ENCODE data around the gene AJAP1. TPM values are rescaled to one million over a fixed set of nuclear protein-coding genes. Genes with fewer than 3 reads are reported as not detected.

The AJAP1 gene
- total RNA-seq, 2 experiments from 2014 or later, result not detected

- CTCF ChIA-PET (ENCODE audit: unreplicated experiment), result interaction anchor here (0.6 kb wide), 1 partner anchor 238 kb away, joined by 3 read pairs; no protein-coding TSS in a partner anchor
- no peak for DNase-seq (ENCODE audit: low spot score)
- TF ChIP-seq, protein P1, sequence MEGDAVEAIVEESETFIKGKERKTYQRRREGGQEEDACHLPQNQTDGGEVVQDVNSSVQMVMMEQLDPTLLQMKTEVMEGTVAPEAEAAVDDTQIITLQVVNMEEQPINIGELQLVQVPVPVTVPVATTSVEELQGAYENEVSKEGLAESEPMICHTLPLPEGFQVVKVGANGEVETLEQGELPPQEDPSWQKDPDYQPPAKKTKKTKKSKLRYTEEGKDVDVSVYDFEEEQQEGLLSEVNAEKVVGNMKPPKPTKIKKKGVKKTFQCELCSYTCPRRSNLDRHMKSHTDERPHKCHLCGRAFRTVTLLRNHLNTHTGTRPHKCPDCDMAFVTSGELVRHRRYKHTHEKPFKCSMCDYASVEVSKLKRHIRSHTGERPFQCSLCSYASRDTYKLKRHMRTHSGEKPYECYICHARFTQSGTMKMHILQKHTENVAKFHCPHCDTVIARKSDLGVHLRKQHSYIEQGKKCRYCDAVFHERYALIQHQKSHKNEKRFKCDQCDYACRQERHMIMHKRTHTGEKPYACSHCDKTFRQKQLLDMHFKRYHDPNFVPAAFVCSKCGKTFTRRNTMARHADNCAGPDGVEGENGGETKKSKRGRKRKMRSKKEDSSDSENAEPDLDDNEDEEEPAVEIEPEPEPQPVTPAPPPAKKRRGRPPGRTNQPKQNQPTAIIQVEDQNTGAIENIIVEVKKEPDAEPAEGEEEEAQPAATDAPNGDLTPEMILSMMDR (conservative IDR thresholded peaks at IDR 0.05; ENCODE audit: low read length), result no peak
- TF ChIP-seq EZH2phosphoT487 (IDR thresholded peaks at IDR 0.05; ENCODE audit: borderline replicate concordance, low read depth, low read length), result no peak
Observed at GRCh38 chr1:4631321-4631720, 23.1 kb upstream of the AJAP1 start.

GRCh38 chr1:4633346-4633745, 21.1 kb upstream of the AJAP1 start:
- no TSS peak for BruUV-seq (replicated peaks)
- Histone ChIP-seq H3K9me3 (ENCODE audit: low read length) (no peaks in the 10 kb centered on the region), H3K4me1 (ENCODE audit: insufficient read depth, low read length, poor library complexity, severe bottlenecking) (peaks cover 14% of the 10 kb centered on the region), H3K9me2 (ENCODE audit: insufficient read depth, low read length) (no peaks in the 10 kb centered on the region), H3K4me3 (ENCODE audit: low read depth, low read length, poor library complexity, severe bottlenecking) (no peak overlapping the region), H3K27ac (ENCODE audit: low read depth, low read length, poor library complexity, severe bottlenecking) (no peak overlapping the region), H3K36me3 (ENCODE audit: insufficient read depth, low read length) (no peaks in the 10 kb centered on the region), H3K79me2 (ENCODE audit: insufficient read depth, low read depth, low read length) (no peaks in the 10 kb centered on the region), H4K20me1 (ENCODE audit: insufficient read depth, low read length) (no peaks in the 10 kb centered on the region), H2AFZ (ENCODE audit: low read length) (no peak overlapping the region), H3K4me2 (ENCODE audit: low read length) (no peak overlapping the region)
- CTCF ChIA-PET (ENCODE audit: unreplicated experiment), result no interaction called here
- intact Hi-C loops (cut with micrococcal nuclease; ENCODE audit: unreplicated experiment), result no loop called here
- POLR2A ChIA-PET, result no interaction called here
- TF ChIP-seq, protein P1 (conservative IDR thresholded peaks at IDR 0.05; ENCODE audit: low read length), result no peak
- no peak for TF ChIP-seq EZH2phosphoT487 (IDR thresholded peaks at IDR 0.05; ENCODE audit: borderline replicate concordance, low read depth, low read length)
- no peak for DNase-seq (ENCODE audit: low spot score)

More at GRCh38 chr1:4631321-4631720, 23.1 kb upstream of the AJAP1 start:
- H3K27ac ChIP-seq (ENCODE audit: low read depth, low read length, poor library complexity, severe bottlenecking), result no peak overlapping the region
- H2AFZ ChIP-seq (ENCODE audit: low read length), result no peak overlapping the region
- H3K4me1 ChIP-seq (ENCODE audit: insufficient read depth, low read length, poor library complexity, severe bottlenecking), result peaks cover 12% of the 10 kb centered on the region
- BruUV-seq (replicated peaks), result no TSS peak
- no peaks in the 10 kb centered on the region for H3K36me3 ChIP-seq (ENCODE audit: insufficient read depth, low read length)
- no peaks in the 10 kb centered on the region for H3K9me3 ChIP-seq (ENCODE audit: low read length)
- H3K4me3 ChIP-seq (ENCODE audit: low read depth, low read length, poor library complexity, severe bottlenecking), result no peak overlapping the region
- H3K4me2 ChIP-seq (ENCODE audit: low read length), result no peak overlapping the region
- H3K9me2 ChIP-seq (ENCODE audit: insufficient read depth, low read length), result no peaks in the 10 kb centered on the region
- intact Hi-C loops (cut with micrococcal nuclease; ENCODE audit: unreplicated experiment), result no loop called here
- POLR2A ChIA-PET, result interaction anchor here (0.7 kb wide), 1 partner anchor 13 kb away, joined by 5 read pairs; no protein-coding TSS in a partner anchor
- no peaks in the 10 kb centered on the region for H3K79me2 ChIP-seq (ENCODE audit: insufficient read depth, low read depth, low read length)
- H4K20me1 ChIP-seq (ENCODE audit: insufficient read depth, low read length), result no peaks in the 10 kb centered on the region

DNA sequence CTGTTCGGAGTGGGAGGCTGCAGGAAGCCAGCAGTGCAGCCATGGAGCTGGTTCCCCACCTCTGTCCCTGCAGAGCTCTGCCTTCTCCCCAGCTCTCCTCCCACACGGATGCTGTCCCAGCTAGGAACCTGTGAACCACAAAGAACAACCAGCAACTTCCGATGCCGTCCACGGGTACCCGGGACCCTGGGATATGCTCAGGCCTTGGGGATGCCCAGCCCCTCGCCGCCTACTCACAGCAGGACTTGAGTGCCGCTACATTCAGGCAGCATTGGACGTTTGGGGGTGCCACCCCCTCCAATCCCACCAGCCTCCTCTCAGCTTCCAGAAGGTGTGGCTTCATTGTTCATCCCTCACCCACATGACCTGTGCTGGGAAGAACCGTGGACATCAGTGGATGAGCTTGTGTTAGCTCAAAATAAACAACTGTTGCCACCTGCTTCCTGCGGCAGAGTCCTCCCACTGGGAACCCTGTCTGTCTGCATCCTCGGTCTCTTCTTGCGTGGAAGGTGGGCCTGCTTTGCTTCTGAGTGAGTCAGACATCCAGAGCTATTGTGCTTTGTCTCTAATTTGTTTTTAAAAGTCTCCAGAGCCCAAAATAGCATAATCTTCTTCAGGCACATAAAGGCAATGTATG, 20.1 kb upstream of the AJAP1 start:
- TF ChIP-seq EZH2phosphoT487 (IDR thresholded peaks at IDR 0.05; ENCODE audit: borderline replicate concordance, low read depth, low read length), result no peak
- TF ChIP-seq, protein P1 (conservative IDR thresholded peaks at IDR 0.05; ENCODE audit: low read length), result no peak
- POLR2A ChIA-PET, result no interaction called here

More for the DNA sequence above, 20.1 kb upstream of the AJAP1 start:
- CTCF ChIA-PET (ENCODE audit: unreplicated experiment), result no interaction called here
- H3K36me3 ChIP-seq (ENCODE audit: insufficient read depth, low read length), result no peaks in the 10 kb centered on the region
- intact Hi-C loops (cut with micrococcal nuclease; ENCODE audit: unreplicated experiment), result no loop called here
- H3K79me2 ChIP-seq (ENCODE audit: insufficient read depth, low read depth, low read length), result no peaks in the 10 kb centered on the region
- no peak overlapping the region for H2AFZ ChIP-seq (ENCODE audit: low read length)
- no peak overlapping the region for H3K4me3 ChIP-seq (ENCODE audit: low read depth, low read length, poor library complexity, severe bottlenecking)
- H3K4me1 ChIP-seq (ENCODE audit: insufficient read depth, low read length, poor library complexity, severe bottlenecking), result peaks cover 18% of the 10 kb centered on the region
- no peaks in the 10 kb centered on the region for H4K20me1 ChIP-seq (ENCODE audit: insufficient read depth, low read length)
- no peaks in the 10 kb centered on the region for H3K9me2 ChIP-seq (ENCODE audit: insufficient read depth, low read length)
- no peak overlapping the region for H3K4me2 ChIP-seq (ENCODE audit: low read length)
- BruUV-seq (replicated peaks), result no TSS peak
- H3K27ac ChIP-seq (ENCODE audit: low read depth, low read length, poor library complexity, severe bottlenecking), result no peak overlapping the region
- H3K9me3 ChIP-seq (ENCODE audit: low read length), result no peaks in the 10 kb centered on the region
- no peak for DNase-seq (ENCODE audit: low spot score)
